Measurements from ENCODE around the gene ADRB1. TPM values are rescaled to one million over a fixed set of nuclear protein-coding genes. Genes with fewer than 3 reads are reported as not detected.

The ADRB1 gene
- total RNA-seq, 1 experiment from 2014 or later: 2.3 TPM

DNA sequence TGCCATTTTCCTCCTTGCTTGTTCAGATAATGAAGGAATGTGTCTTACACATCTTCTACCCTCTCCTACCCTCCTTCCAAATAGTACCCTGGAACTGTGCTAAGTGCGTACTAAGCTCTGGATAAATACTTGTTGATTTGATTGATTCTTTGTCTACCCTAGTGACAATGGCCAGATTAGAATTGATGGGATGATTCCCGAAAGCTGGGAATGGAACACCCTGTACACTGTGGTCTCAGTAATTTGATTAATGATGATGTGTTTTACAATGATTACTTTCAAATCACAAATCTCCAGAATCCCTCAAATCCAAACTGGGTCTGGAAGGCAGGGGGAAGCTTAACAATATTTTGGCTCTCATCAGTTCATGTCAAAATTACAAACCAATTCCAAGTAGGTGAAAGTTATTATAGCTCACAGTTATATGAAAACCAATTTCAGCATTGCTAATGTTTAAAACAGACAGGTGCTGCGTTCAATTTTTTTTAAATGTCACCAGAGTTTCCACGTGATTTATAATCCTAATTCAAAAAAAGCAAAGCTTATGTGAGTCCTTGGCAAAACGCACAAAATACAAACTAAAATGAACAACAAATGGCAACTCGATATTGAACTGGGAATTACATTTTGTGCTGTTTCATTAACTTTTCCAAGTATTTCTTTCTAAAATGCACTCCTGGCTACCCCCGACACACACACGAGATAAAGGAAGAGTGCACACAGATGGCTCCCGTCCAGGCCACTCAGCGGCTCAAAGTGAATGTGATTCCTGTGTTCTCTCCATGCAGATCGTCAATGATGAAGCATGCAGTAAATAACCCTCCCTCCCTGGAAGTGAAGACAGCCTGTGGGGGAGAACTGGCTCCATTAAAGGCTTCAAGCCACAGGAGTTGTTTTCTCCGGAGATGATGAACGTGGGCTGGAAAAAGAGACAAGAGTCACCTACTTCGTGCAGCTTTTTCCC lies 21.7 kb upstream of the ADRB1 start:
- CTCF ChIA-PET: interaction anchor here (0.9 kb wide), 1 partner anchor 13 kb away, joined by 4 read pairs; no protein-coding TSS in a partner anchor

DNA sequence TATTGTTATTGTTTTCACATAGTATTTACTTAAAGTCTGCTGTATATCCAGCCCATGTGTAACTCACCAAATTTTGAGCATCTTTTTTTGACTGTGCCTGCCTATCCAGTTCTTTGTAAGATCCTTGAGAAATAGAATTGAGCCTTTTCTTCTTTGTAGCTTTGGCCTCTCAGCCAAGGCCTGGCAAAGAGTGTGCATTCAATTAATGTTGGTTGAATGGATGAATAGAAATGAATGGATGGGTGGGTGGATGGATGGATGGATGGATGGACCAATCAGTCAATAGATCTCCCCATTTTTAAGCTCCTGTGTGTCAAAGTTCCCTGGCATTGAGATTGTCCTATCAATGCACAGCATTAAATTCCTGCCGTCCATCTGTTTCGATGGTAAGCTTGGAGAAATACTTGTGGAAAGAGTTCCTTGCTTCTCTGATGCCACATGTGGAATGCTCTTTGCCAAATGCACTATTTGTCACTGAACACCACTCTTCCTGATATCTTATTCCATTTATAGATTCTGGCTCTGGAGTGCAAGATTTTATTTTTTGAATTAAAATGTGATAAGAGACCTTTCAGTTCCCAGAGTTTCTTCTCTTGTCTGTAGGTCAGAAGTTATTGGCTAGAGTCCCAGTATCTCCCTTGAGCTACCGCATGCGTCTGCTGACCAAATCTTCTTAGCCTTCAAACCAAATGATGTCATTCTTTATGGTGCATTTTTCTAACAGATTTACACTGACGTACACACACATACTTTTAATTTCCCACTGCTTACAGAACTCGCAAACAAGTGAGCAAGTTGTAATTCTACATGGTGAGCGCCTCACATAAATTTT lies 20.7 kb upstream of the ADRB1 start:
- intact Hi-C loops (cut with micrococcal nuclease; ENCODE audit: unreplicated experiment): no loop called here
- no peak overlapping the region for H3K4me3 Mint-ChIP-seq (ENCODE audit: unreplicated experiment)
- TF ChIP-seq, protein P1, sequence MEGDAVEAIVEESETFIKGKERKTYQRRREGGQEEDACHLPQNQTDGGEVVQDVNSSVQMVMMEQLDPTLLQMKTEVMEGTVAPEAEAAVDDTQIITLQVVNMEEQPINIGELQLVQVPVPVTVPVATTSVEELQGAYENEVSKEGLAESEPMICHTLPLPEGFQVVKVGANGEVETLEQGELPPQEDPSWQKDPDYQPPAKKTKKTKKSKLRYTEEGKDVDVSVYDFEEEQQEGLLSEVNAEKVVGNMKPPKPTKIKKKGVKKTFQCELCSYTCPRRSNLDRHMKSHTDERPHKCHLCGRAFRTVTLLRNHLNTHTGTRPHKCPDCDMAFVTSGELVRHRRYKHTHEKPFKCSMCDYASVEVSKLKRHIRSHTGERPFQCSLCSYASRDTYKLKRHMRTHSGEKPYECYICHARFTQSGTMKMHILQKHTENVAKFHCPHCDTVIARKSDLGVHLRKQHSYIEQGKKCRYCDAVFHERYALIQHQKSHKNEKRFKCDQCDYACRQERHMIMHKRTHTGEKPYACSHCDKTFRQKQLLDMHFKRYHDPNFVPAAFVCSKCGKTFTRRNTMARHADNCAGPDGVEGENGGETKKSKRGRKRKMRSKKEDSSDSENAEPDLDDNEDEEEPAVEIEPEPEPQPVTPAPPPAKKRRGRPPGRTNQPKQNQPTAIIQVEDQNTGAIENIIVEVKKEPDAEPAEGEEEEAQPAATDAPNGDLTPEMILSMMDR (IDR thresholded peaks at IDR 0.05; ENCODE audit: insufficient read depth in 1 of 2, low read depth in 1 of 2, low read length in 1 of 2, severe bottlenecking in 1 of 2, unreplicated experiment in 1 of 2): no peak
- H3K4me1 Mint-ChIP-seq (ENCODE audit: low read depth, unreplicated experiment): peaks cover 27% of the 10 kb centered on the region
- Histone ChIP-seq H3K27me3 (replicated peaks; ENCODE audit: control insufficient read depth, insufficient read depth, low read length) (no peaks in the 10 kb centered on the region; the same call in 1 of the 2 replicates), H3K36me3 (ENCODE audit: control insufficient read depth, insufficient read depth, low read length) (no peaks in the 10 kb centered on the region), H3K4me1 (peaks cover 16% of the 10 kb centered on the region; the same call in 1 of the 2 replicates), H3K9me3 (no peaks in the 10 kb centered on the region), H3K4me3 (ENCODE audit: low read depth, low read length) (no peak overlapping the region)
- H3K36me3 Mint-ChIP-seq (ENCODE audit: insufficient read depth, unreplicated experiment): peaks cover 5% of the 10 kb centered on the region
- POLR2A ChIA-PET: no interaction called here
- DNase-seq: no peak
- peaks cover 10% of the 10 kb centered on the region for H3K9me3 Mint-ChIP-seq (ENCODE audit: unreplicated experiment)
- H3K27me3 Mint-ChIP-seq (ENCODE audit: insufficient read depth, unreplicated experiment): no peaks in the 10 kb centered on the region
- CTCF ChIA-PET: no interaction called here
- no peak overlapping the region for H3K27ac Mint-ChIP-seq (ENCODE audit: unreplicated experiment)
- BruUV-seq (replicated peaks): no TSS peak

More for the DNA sequence above, 21.7 kb upstream of the ADRB1 start:
- Histone ChIP-seq H3K27me3 (replicated peaks; ENCODE audit: control insufficient read depth, insufficient read depth, low read length) (no peaks in the 10 kb centered on the region), H3K9me3 (no peaks in the 10 kb centered on the region), H3K4me3 (ENCODE audit: low read depth, low read length) (no peak overlapping the region), H3K4me1 (peaks cover 13% of the 10 kb centered on the region; the same call in 1 of the 2 replicates), H3K36me3 (ENCODE audit: control insufficient read depth, insufficient read depth, low read length) (no peaks in the 10 kb centered on the region)
- Mint-ChIP-seq H3K4me3 (ENCODE audit: unreplicated experiment) (no peak overlapping the region), H3K9me3 (ENCODE audit: unreplicated experiment) (peaks cover 10% of the 10 kb centered on the region), H3K4me1 (ENCODE audit: low read depth, unreplicated experiment) (peaks cover 18% of the 10 kb centered on the region), H3K27ac (ENCODE audit: unreplicated experiment) (no peak overlapping the region), H3K27me3 (ENCODE audit: insufficient read depth, unreplicated experiment) (no peaks in the 10 kb centered on the region), H3K36me3 (ENCODE audit: insufficient read depth, unreplicated experiment) (no peaks in the 10 kb centered on the region)
- TF ChIP-seq, protein P1 (IDR thresholded peaks at IDR 0.05; ENCODE audit: insufficient read depth in 1 of 2, low read depth in 1 of 2, low read length in 1 of 2, severe bottlenecking in 1 of 2, unreplicated experiment in 1 of 2): no peak
- intact Hi-C loops (cut with micrococcal nuclease; ENCODE audit: unreplicated experiment): no loop called here
- POLR2A ChIA-PET: no interaction called here
- DNase-seq: no peak
- BruUV-seq (replicated peaks): no TSS peak

Measured in Caco-2 (cell line).